GM12878 (cell line): ENCODE data around the gene C6orf62. TPM values are rescaled to one million over a fixed set of nuclear protein-coding genes. Genes with fewer than 3 reads are reported as not detected.

Source experiments
- ATAC-seq: fragments of 200-7000 bp; cut with Tn5 transposase; 3 replicates; pipeline ENCODE4 v1.9.1; 2020; ENCODE audit warnings: mild to moderate bottlenecking, moderate library complexity
- BruUV-seq: library from RNA; stranded (reverse); fragments of 400-500 nt; replicated peaks from 2 replicates; lab custom pipeline; 2021; lab: Mats Ljungman, UMichigan
- CTCF ChIA-PET: fragments of 300-600 bp; sonication (Branson Sonifier 250); formaldehyde crosslinking; extraction: SDS; loops from one replicate; lab custom pipeline; 2021; ENCODE audit warnings: inconsistent platforms; lab: Yijun Ruan, JAX
- POLR2A ChIA-PET: fragments of 350-600 bp; formaldehyde crosslinking; extraction: SDS; loops from one replicate; lab custom pipeline; 2021; ENCODE audit warnings: inconsistent platforms; lab: Charles Lee
- RAD21 ChIA-PET: fragments of 300-600 bp; sonication (Branson Sonifier 250); formaldehyde crosslinking; loops from one replicate; lab custom pipeline; 2023; ENCODE audit warnings: antibody characterized with exemption; ENCODE audit not compliant: unreplicated experiment; lab: Charles Lee
- SMC1A ChIA-PET: fragments of 300-600 bp; sonication (Branson Sonifier 250); formaldehyde crosslinking; loops from one replicate; lab custom pipeline; 2023; ENCODE audit not compliant: unreplicated experiment, uncharacterized antibody; lab: Charles Lee
- DNase-seq: peaks from one replicate; pipeline ENCODE4 v3.0.0-alpha.2; 2011; ENCODE audit warnings: low read depth, low spot score
- FAIRE-seq: peaks from 3 replicates; lab custom pipeline; 2011; peaks lifted over from hg19 to GRCh38; lab: Jason Lieb, UNC
- H2AFZ ChIP-seq: 2 replicates; pipeline ENCODE4 v1.6.0; 2011; ENCODE audit warnings: low read depth, low read length, control low read depth; ENCODE audit not compliant: control insufficient read depth
- H3K27ac ChIP-seq: 2 replicates; pipeline ENCODE4 v1.5.1; 2011; ENCODE audit warnings: control low read depth; ENCODE audit not compliant: control insufficient read depth, insufficient read depth
- H3K27me3 ChIP-seq, 2 experiments: replicated peaks in 1 of 2; 2 replicates each; pipeline versions ENCODE4 v1.6.0 to v1.6.1; 2011; ENCODE audit warnings: low read length in 1 of 2; ENCODE audit not compliant: control insufficient read depth in 2 of 2, insufficient read depth in 2 of 2
- H3K36me3 ChIP-seq, 2 experiments: 2 replicates each; pipeline ENCODE4 v1.5.1; 2011; ENCODE audit warnings: low read length in 1 of 2; ENCODE audit not compliant: control insufficient read depth in 2 of 2, insufficient read depth in 2 of 2
- H3K4me1 ChIP-seq: 2 replicates; pipeline ENCODE4 v1.6.1; 2011; ENCODE audit warnings: mild to moderate bottlenecking, low read length, moderate library complexity, mixed read lengths; ENCODE audit not compliant: control insufficient read depth, insufficient read depth
- H3K4me2 ChIP-seq: 2 replicates; pipeline ENCODE4 v1.6.0; 2011; ENCODE audit warnings: control low read depth; ENCODE audit not compliant: control insufficient read depth, insufficient read depth
- H3K4me3 ChIP-seq: fragments of 200-600 bp; sonication (generic); 2 replicates; pipeline ENCODE4 v1.5.1; 2016
- H3K79me2 ChIP-seq: 2 replicates; pipeline ENCODE4 v1.6.0; 2011; ENCODE audit warnings: low read length; ENCODE audit not compliant: control insufficient read depth, insufficient read depth
- H3K9ac ChIP-seq: 2 replicates; pipeline ENCODE4 v1.8.0; 2011; ENCODE audit warnings: low read length, control low read depth, mixed read lengths; ENCODE audit not compliant: control insufficient read depth, insufficient read depth
- H3K9me3 ChIP-seq: replicated peaks from 3 replicates; pipeline ENCODE4 v1.5.1; 2011; ENCODE audit warnings: mild to moderate bottlenecking, low read length; ENCODE audit not compliant: control insufficient read depth, insufficient read depth
- H4K20me1 ChIP-seq: 2 replicates; pipeline ENCODE4 v1.6.0; 2011; ENCODE audit not compliant: control insufficient read depth, insufficient read depth
- ATF2 ChIP-seq: IDR thresholded peaks from 2 replicates; pipeline ENCODE4 v1.6.1; 2012; ENCODE audit warnings: low read length, inconsistent platforms
- BHLHE40 ChIP-seq, 2 experiments: fragments of 450-650 bp in 1 of 2; IDR thresholded peaks; 2 replicates each; pipeline ENCODE4 v1.6.1; 2011 to 2017; ENCODE audit warnings: low read depth in 2 of 2, borderline replicate concordance in 1 of 2, improper control_type of control experiment in 1 of 2, low read length in 1 of 2, mild to moderate bottlenecking in 1 of 2
- BMI1 ChIP-seq: fragments of 450-650 bp; IDR thresholded peaks from 2 replicates; pipeline ENCODE4 v1.6.1; 2016; ENCODE audit warnings: mild to moderate bottlenecking, moderate library complexity, borderline replicate concordance
- CREB1 ChIP-seq: IDR thresholded peaks from 2 replicates; pipeline ENCODE4 v1.6.1; 2012; ENCODE audit warnings: low read depth, mild to moderate bottlenecking, inconsistent platforms
- CREM ChIP-seq: IDR thresholded peaks from 2 replicates; pipeline ENCODE4 v1.6.1; 2014; ENCODE audit warnings: antibody characterized with exemption, low read depth
- MTA2 ChIP-seq: fragments of 450-650 bp; IDR thresholded peaks from 2 replicates; pipeline ENCODE4 v1.6.1; 2016; ENCODE audit warnings: low read depth, mild to moderate bottlenecking, moderate library complexity
- SMAD1 ChIP-seq: fragments of 450-650 bp; IDR thresholded peaks from 2 replicates; pipeline ENCODE4 v1.6.1; 2018; ENCODE audit warnings: mild to moderate bottlenecking, low read depth; ENCODE audit not compliant: partially characterized antibody
- SREBF2 ChIP-seq: IDR thresholded peaks from 2 replicates; pipeline ENCODE4 v1.6.1; 2012; ENCODE audit warnings: mild to moderate bottlenecking, low read length
- SUZ12 ChIP-seq: fragments of 200-600 bp; sonication (generic); IDR thresholded peaks from one replicate; pipeline ENCODE4 v1.6.1; 2018; ENCODE audit warnings: antibody characterized with exemption, mild to moderate bottlenecking; ENCODE audit not compliant: unreplicated experiment
- WGBS: methylation state at CpG from one replicate; pipeline ENCODE4 v1.1.6; 2016; ENCODE audit warnings: low lambda C conversion rate; ENCODE audit not compliant: insufficient replicate concordance, insufficient coverage; ENCODE audit errors: missing lambda C conversion rate; 5-methylcytosine and 5-hydroxymethylcytosine counted together
- in situ Hi-C: fragments of 300-500 bp; cut with MboI; formaldehyde crosslinking; loops from 9 replicates; pipeline ENCODE4 v1.14.3; 2018; ENCODE audit warnings: mixed read lengths
- intact Hi-C: fragments of 100-400 bp; cut with micrococcal nuclease; formaldehyde crosslinking; loops from one replicate; pipeline ENCODE4 v1.14.2; 2022; ENCODE audit not compliant: unreplicated experiment
- polyA plus RNA-seq, 11 experiments: library from polyadenylated mRNA; depleted of rRNA in 4 of 11; unstranded in 6 of 11; stranded (reverse) in 5 of 11; fragments of >200 nt; fragmentation: Nextera tagmentation in 4 of 11; fragmentation: Illumina TruSeq in 1 of 11; extraction: Ambion mirVana in 4 of 11; extraction: Trizol in 1 of 11; gene quantifications; 1 replicate in 1 of 11; 2 replicates in 10 of 11; pipeline versions ENCODE4 v1.2.1 to v1.2.3, GENCODE V29; 2011 to 2016; ENCODE audit warnings: inconsistent platforms in 2 of 11, missing spikeins in 2 of 11, low read depth in 1 of 11
- total RNA-seq, 4 experiments: library from RNA; depleted of rRNA in 3 of 4; stranded (reverse); fragments of >200 nt in 3 of 4; fragmentation: Illumina TruSeq in 1 of 4; extraction: Trizol in 1 of 4; gene quantifications; 2 replicates each; pipeline versions ENCODE4 v1.2.1 to v1.2.3, GENCODE V29; 2013 to 2021

Gene C6orf62
- total and polyA plus RNA-seq, 10 of the 15 experiments (the other 5 are each of a cell fraction or from before 2014, with no cell fraction given): 55.6 to 565 (median 126) TPM

- FAIRE-seq: no peak
- Histone ChIP-seq H3K79me2 (no peaks in the 10 kb centered on the region), H3K27ac (peak overlapping the region; percentile 71), H3K27me3 (no peaks in the 10 kb centered on the region), H3K4me3 (no peak overlapping the region; the same call in 1 of the 2 replicates), H4K20me1 (no peaks in the 10 kb centered on the region), H3K4me2 (peak overlapping the region; percentile 62), H2AFZ (no peak overlapping the region), H3K4me1 (peaks cover 17% of the 10 kb centered on the region), H3K9me3 (no peaks in the 10 kb centered on the region), H3K9ac (no peak overlapping the region), H3K36me3 (no peaks in the 10 kb centered on the region)
- in situ Hi-C loops (no loop called here), intact Hi-C loops (loop anchor here (2.0 kb wide), 1 partner anchor 33 kb away; the partner anchor contains the start of gene GMNN)
- ATAC-seq: no peak
- POLR2A ChIA-PET: interaction anchor here (0.7 to 1.7 kb wide), 5 partner anchors 19 to 37 kb away, joined by 3 to 17 read pairs (median 5); partner anchors contain the start of gene C6orf62
- SMC1A ChIA-PET: interaction anchor here (1.1 to 1.9 kb wide), 12 partner anchors 9 to 249 kb away, joined by 4 to 17 read pairs (median 5); partner anchors contain the start of genes C6orf62 and GMNN
- CTCF ChIA-PET: interaction anchor here (0.9 to 2.1 kb wide), 7 partner anchors 9 to 285 kb away, joined by 3 to 10 read pairs (median 4); no protein-coding TSS in a partner anchor
- no peak for TF ChIP-seq BHLHE40 (IDR thresholded peaks at IDR 0.05; ENCODE audit: borderline replicate concordance in 1 of 2, low read depth in 2 of 2, low read length in 1 of 2)
- TF ChIP-seq SUZ12: no peak
- TF ChIP-seq ATF2: no peak
- no peak for TF ChIP-seq SMAD1
- no peak for TF ChIP-seq BMI1
- TF ChIP-seq MTA2: no peak
- TF ChIP-seq CREM: no peak
- no peak for TF ChIP-seq SREBF2
- TF ChIP-seq CREB1: no peak
- DNase-seq: no peak
- RAD21 ChIA-PET: interaction anchor here (0.7 to 1.9 kb wide), 6 partner anchors 16 to 218 kb away, joined by 3 to 12 read pairs (median 4); partner anchors contain the start of gene C6orf62
- BruUV-seq: no TSS peak
- 96% methylated on average over 5 of the region's 5 CpGs for whole genome bisulfite sequencing
Observed at GRCh38 chr6:24742216-24742738, 23.3 kb upstream of the C6orf62 start.
